Right atrium auricular region (tissue), 2 donors: ENCODE results near the gene ZDHHC12. TPM values are rescaled to one million over a fixed set of nuclear protein-coding genes. Genes with fewer than 3 reads are reported as not detected.

Experiments used
- DNase-seq: peaks from one replicate; pipeline ENCODE4 v3.0.0-alpha.2; 2019; ENCODE audit warnings: low spot score
- H3K27ac ChIP-seq, 2 donors: fragments of 200-600 bp; sonication (generic); 1 replicate in 1 of 2; 2 replicates in 1 of 2; pipeline ENCODE4 v1.5.1; 2016 to 2019
- H3K27me3 ChIP-seq, 2 donors: fragments of 200-600 bp; sonication (generic); one replicate each; pipeline versions ENCODE4 v1.5.1 to v1.6.0; 2017 to 2019
- H3K36me3 ChIP-seq: fragments of 200-600 bp; sonication (generic); one replicate; pipeline ENCODE4 v1.5.1; 2016
- H3K4me1 ChIP-seq, 2 donors: fragments of 200-600 bp; sonication (generic); one replicate each; pipeline versions ENCODE4 v1.5.1 to v1.6.0; 2017 to 2019
- H3K4me3 ChIP-seq, 2 donors: fragments of 200-600 bp; sonication (generic); 1 replicate in 1 of 2; 2 replicates in 1 of 2; pipeline ENCODE4 v1.5.1; 2017 to 2019; ENCODE audit warnings: mild to moderate bottlenecking in 1 of 2, moderate library complexity in 1 of 2
- H3K9me3 ChIP-seq, 2 donors: fragments of 200-600 bp; sonication (generic); one replicate each; pipeline ENCODE4 v1.5.1; 2019
- total RNA-seq, 2 donors: library from RNA; depleted of rRNA; stranded (reverse); fragments of >200 nt; gene quantifications; one replicate each; pipeline ENCODE4 v1.1.0, GENCODE V29; 2016
- TF ChIP-seq, protein P1 (sequence below), 2 donors: fragments of 200-600 bp; sonication (generic); IDR thresholded peaks; one replicate each; pipeline ENCODE4 v1.5.1; 2019; ENCODE audit warnings: antibody characterized with exemption in 2 of 2

Gene ZDHHC12
- total RNA-seq, 2 donors from 2014 or later: 22.8 to 24.4 TPM

DNA sequence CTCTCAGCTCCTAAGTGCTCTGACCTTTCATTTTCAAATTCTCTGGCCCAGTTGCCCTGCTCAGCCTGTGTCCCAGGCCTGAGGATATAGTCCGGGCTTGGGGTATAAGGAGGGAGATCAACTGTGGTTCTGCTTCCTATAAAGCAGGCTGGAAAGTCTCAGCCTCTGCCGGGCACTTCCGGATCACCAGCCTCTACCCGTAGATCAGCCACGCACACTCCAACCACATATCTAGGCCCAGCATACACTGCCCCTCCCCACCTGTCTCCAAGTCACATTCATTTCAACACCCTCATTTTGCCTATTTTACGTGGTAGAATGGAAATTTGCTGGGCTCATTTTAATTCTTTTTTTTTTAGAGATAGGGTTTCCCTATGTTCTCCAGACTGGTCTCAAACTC is 44.7 kb upstream of the ZDHHC12 start:
- no peak for DNase-seq
- Histone ChIP-seq H3K4me3 (no peak overlapping the region), H3K9me3 (no peaks in the 10 kb centered on the region), H3K36me3 (no peaks in the 10 kb centered on the region), H3K4me1 (peaks cover 0 to 15% of the 10 kb centered on the region in 2 donors), H3K27me3 (no peaks in the 10 kb centered on the region), H3K27ac (no peak overlapping the region)
- TF ChIP-seq, protein P1, sequence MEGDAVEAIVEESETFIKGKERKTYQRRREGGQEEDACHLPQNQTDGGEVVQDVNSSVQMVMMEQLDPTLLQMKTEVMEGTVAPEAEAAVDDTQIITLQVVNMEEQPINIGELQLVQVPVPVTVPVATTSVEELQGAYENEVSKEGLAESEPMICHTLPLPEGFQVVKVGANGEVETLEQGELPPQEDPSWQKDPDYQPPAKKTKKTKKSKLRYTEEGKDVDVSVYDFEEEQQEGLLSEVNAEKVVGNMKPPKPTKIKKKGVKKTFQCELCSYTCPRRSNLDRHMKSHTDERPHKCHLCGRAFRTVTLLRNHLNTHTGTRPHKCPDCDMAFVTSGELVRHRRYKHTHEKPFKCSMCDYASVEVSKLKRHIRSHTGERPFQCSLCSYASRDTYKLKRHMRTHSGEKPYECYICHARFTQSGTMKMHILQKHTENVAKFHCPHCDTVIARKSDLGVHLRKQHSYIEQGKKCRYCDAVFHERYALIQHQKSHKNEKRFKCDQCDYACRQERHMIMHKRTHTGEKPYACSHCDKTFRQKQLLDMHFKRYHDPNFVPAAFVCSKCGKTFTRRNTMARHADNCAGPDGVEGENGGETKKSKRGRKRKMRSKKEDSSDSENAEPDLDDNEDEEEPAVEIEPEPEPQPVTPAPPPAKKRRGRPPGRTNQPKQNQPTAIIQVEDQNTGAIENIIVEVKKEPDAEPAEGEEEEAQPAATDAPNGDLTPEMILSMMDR (IDR thresholded peaks at IDR 0.05): no peak

DNA sequence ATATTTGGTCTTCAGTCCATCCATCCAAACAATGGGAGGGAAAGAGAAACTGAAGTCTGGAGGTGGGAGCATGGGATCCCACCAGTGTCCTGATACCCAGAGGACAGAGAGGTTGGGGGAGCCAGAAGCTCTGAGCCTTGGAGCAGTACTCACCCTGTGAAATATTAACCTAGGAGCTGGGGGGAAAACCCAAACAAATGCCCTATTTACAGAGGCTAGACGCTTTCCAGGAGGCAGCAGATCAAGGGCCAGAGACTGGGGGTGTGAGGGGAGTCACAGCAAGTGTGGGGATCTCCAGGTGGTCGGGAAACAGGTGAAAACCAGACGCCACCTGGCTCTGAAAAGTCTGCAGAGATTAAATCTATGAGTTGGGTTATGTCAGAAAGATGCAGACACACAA is 41.6 kb upstream of the ZDHHC12 start:
- no peaks in the 10 kb centered on the region for H3K9me3 ChIP-seq
- TF ChIP-seq, protein P1 (IDR thresholded peaks at IDR 0.05): no peak
- H3K4me1 ChIP-seq: peaks cover 0 to 7% of the 10 kb centered on the region in 2 donors
- no peak overlapping the region for H3K4me3 ChIP-seq
- H3K27ac ChIP-seq: no peak overlapping the region
- no peak for DNase-seq
- H3K27me3 ChIP-seq: no peaks in the 10 kb centered on the region
- no peaks in the 10 kb centered on the region for H3K36me3 ChIP-seq

DNA sequence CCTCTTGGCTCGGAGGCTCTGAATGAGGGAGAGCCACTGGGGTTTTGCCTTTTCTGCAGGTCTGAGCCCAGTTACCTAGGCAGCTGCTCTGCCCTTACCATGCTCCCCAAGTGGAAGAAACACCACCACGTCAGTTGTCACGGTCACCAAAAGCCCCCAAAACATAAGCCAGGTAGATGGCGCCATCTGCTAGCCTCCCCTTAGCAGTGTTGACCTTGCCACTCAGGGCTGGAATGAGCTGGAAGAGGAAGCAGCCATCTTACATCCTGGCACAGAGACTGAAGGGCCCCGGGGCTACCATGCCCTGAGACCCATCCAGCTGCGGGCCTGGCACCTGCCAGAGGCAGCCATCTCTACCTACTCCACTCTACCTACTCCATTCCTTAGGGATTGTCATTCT is 40.4 kb upstream of the ZDHHC12 start:
- Histone ChIP-seq H3K27me3 (no peaks in the 10 kb centered on the region), H3K36me3 (no peaks in the 10 kb centered on the region), H3K9me3 (no peaks in the 10 kb centered on the region), H3K4me1 (no peaks in the 10 kb centered on the region), H3K27ac (no peak overlapping the region), H3K4me3 (no peak overlapping the region)
- DNase-seq: no peak
- TF ChIP-seq, protein P1 (IDR thresholded peaks at IDR 0.05): no peak

DNA sequence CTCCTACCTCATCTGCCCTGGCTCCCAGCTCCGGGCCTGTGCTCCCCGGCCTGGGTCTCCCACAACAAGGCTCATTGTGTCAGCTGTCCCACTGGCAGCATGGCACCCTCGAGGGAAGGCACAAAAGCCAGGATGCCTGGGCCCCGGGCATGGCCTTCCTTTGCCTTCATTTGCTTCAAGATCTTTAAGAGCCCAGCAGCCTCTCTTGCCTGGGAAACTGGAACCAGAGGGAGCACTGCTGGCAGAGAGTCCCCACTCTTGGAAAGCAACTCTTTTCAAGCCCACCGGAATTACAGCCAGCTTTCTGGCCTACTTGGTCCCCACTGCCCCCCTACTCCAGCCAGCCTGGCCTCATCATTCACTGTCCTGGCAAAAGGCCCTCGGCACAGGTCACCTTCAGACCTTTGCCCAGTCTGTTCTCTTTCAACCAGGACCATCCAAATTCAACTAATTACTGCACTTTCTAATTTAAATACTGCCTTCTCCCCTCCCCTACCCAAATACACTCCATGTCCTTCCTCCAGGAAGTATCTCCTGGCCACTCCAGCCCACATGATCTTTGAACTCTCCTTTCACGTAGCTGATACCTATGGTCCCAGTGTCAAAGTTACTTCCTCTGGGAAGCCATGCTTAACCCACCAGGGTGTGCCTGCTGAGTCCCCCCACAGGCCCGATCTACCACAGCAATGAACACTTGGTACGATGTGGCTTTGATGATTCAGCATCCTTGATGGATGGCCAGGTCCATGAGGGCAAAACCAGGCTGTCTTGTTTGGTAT is 38.9 kb upstream of the ZDHHC12 start:
- DNase-seq: no peak
- Histone ChIP-seq H3K4me3 (no peak overlapping the region), H3K27ac (no peak overlapping the region), H3K4me1 (no peaks in the 10 kb centered on the region), H3K36me3 (no peaks in the 10 kb centered on the region), H3K27me3 (no peaks in the 10 kb centered on the region), H3K9me3 (no peaks in the 10 kb centered on the region)
- TF ChIP-seq, protein P1 (IDR thresholded peaks at IDR 0.05): no peak

DNA sequence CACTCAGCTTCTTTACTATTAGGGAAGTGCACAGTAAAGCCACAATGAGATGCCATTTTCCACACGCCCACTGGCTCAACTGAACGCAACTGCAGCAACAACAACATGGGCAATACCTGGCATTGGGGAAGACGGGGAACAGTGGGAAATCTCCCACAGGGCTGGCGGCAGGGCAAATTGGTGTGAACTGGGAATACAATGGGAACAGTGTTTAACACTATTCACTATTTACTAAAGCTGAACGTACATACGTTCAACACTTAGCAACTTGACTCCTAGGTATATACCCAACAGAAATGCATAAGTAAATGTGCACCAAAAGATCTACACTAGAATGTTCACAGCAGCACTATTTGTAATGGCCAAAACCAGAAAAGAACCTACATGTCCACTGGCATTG is 33.7 kb upstream of the ZDHHC12 start:
- Histone ChIP-seq H3K36me3 (peaks cover 20% of the 10 kb centered on the region), H3K27ac (no peak overlapping the region)

More for the DNA sequence above, 33.7 kb upstream of the ZDHHC12 start:
- Histone ChIP-seq H3K9me3 (no peaks in the 10 kb centered on the region), H3K4me1 (no peaks in the 10 kb centered on the region), H3K27me3 (no peaks in the 10 kb centered on the region), H3K4me3 (no peak overlapping the region)
- no peak for DNase-seq
- TF ChIP-seq, protein P1 (IDR thresholded peaks at IDR 0.05): no peak
